ENCODE results near the gene CPSF7.
A peak's percentile ranks its signal among the peaks of the same experiment; 100 is the strongest.

CPSF7 gene

GRCh38 chr11:61429691-61430582 is at the start of gene CPSF7, which contains the start of gene SDHAF2:
TSS of gene CPSF7 (minus strand) at chr11:61429975. CDS start at chr11:61429235, 740 bp downstream.
TSS of gene SDHAF2 (plus strand) at chr11:61430124. CDS start at chr11:61430147, 23 bp downstream.
- in situ Hi-C loops (cut with HindIII; ENCODE audit: low sequenced_read_pairs) = no loop called here
- DNase-seq (ENCODE audit: low read depth) = peak; percentile 80
- no peak for TF ChIP-seq CTCF (IDR thresholded peaks at IDR 0.05; ENCODE audit: low read depth, low read length, missing control alignments)
- peak within 1 kb of the TSS; percentile 99 for H3K4me3 ChIP-seq (ENCODE audit: low read depth, low read length)

GRCh38 chr11:61477727-61478148 is 48.0 kb upstream of the CPSF7 start:
- no peak for DNase-seq (ENCODE audit: low read depth)
- no peak overlapping the region for H3K4me3 ChIP-seq (ENCODE audit: low read depth, low read length)
- in situ Hi-C loops (cut with HindIII; ENCODE audit: low sequenced_read_pairs) = no loop called here
- TF ChIP-seq CTCF (IDR thresholded peaks at IDR 0.05; ENCODE audit: low read depth, low read length, missing control alignments) = peak; percentile 83

GRCh38 chr11:61477126-61477525 is 47.4 kb upstream of the CPSF7 start:
- no peak for DNase-seq (ENCODE audit: low read depth)
- in situ Hi-C loops (cut with HindIII; ENCODE audit: low sequenced_read_pairs) = no loop called here
- no peak overlapping the region for H3K4me3 ChIP-seq (ENCODE audit: low read depth, low read length)
- no peak for TF ChIP-seq CTCF (IDR thresholded peaks at IDR 0.05; ENCODE audit: low read depth, low read length, missing control alignments)

DNA sequence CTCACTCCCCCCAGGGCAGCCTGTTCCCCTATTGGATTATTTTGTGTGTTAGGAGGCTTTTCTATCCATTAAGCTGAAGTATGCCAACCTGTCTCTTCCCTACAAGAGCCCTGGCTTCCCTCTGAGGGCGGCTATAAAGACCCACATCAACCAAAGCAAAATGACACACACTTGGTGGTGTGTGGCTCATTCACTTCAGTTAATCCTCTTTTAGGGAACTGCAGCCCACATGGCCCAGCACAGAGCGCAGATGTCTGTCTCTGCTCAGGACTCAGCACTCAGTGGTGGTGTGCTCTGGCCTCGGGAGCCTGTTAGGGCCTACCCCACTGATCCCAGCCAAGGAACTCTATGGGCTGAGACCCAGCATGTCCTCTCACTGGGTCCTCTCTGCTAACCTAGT is 46.6 kb upstream of the CPSF7 start:
- in situ Hi-C loops (cut with HindIII; ENCODE audit: low sequenced_read_pairs) = no loop called here
- no peak for TF ChIP-seq CTCF (IDR thresholded peaks at IDR 0.05; ENCODE audit: low read depth, low read length, missing control alignments)
- DNase-seq (ENCODE audit: low read depth) = no peak
- no peak overlapping the region for H3K4me3 ChIP-seq (ENCODE audit: low read depth, low read length)

DNA sequence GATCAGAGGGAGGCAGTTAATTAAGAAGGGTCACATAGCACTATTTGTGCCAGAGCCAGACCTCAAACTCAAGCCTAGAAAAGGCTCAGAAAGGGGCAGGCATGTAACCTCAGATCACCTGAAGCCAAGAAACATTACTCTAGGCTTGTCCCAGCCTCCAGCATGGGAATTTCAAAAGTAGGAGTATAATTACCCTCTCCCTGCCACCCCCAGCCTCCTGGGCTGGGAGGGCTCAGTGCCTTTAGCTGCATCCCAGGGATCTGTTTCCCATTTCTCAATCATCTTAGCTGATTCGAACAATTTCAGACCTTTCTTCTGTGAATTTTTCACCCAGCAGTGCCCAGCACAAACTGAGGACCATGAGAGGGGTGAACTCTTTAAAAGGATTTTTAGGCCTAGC is 45.7 kb upstream of the CPSF7 start:
- in situ Hi-C loops (cut with HindIII; ENCODE audit: low sequenced_read_pairs) = no loop called here
- no peak for DNase-seq (ENCODE audit: low read depth)
- no peak overlapping the region for H3K4me3 ChIP-seq (ENCODE audit: low read depth, low read length)
- TF ChIP-seq CTCF (IDR thresholded peaks at IDR 0.05; ENCODE audit: low read depth, low read length, missing control alignments) = no peak

DNA sequence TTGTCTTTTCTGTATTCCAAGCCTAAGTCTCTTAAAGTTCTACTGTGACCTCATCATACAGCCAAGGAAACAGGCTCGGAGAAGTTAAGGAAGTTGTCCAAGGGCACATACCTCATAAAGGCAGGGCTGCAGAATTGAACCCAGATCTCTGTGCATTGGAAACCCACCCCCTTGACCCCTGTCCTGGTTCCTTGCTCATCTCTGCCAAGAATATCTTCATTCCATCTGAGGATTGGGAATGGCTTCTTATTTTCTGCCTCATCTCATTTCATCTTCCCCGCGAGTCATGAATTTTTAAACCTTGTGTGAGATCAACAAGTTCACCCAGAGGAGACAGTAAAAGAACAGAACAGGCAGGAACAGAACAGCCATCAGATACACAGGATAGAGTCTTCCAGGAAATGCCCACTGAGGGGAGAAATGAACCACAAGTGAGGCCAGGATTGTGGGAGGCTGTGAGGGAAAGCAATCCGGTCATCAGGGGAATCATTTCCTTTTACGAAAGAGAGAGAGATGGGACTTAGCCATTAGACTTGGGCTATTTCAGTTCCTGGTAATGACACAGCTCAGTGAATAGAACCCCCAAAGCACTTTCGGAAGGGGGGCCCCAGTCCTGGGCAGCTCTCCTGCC is 44.4 kb upstream of the CPSF7 start:
- H3K4me3 ChIP-seq (ENCODE audit: low read depth, low read length) = no peak overlapping the region
- no peak for TF ChIP-seq CTCF (IDR thresholded peaks at IDR 0.05; ENCODE audit: low read depth, low read length, missing control alignments)
- in situ Hi-C loops (cut with HindIII; ENCODE audit: low sequenced_read_pairs) = no loop called here
- DNase-seq (ENCODE audit: low read depth) = no peak

Data from astrocyte of the cerebellum (primary cell).